Astrocyte of the spinal cord (primary cell): ENCODE data around the gene ZNF224.

ENCODE experiments used
- DNase-seq: peaks from one replicate; pipeline ENCODE4 v3.0.0; 2011; ENCODE audit warnings: low read depth, low spot score
- H3K4me3 ChIP-seq: 2 replicates; pipeline ENCODE4 v1.5.1; 2011; ENCODE audit warnings: low read depth, mild to moderate bottlenecking, low read length, moderate library complexity
- in situ Hi-C: cut with HindIII; loops from 2 replicates; pipeline ENCODE4 v1.10.0; 2017; ENCODE audit warnings: low sequenced_read_pairs
- TF ChIP-seq, protein P1 (sequence below): IDR thresholded peaks from 2 replicates; pipeline ENCODE4 v1.5.1; 2012; ENCODE audit warnings: low read depth, mild to moderate bottlenecking, low read length, inconsistent platforms

Gene ZNF224

DNA sequence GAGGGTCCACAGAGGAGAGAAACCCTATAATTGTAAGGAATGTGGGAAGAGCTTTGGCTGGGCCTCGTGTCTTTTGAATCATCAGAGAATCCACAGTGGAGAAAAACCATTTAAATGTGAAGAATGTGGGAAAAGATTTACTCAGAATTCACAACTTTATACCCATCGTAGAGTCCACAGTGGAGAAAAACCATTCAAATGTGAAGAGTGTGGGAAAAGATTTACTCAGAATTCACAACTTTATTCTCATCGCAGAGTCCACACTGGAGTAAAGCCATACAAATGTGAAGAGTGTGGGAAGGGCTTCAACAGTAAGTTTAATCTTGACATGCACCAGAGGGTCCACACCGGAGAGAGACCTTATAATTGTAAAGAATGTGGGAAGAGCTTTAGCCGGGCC, 37.8 kb downstream of the ZNF224 start:
- H3K4me3 ChIP-seq, result no peak overlapping the region
- in situ Hi-C loops, result no loop called here
- TF ChIP-seq, protein P1, sequence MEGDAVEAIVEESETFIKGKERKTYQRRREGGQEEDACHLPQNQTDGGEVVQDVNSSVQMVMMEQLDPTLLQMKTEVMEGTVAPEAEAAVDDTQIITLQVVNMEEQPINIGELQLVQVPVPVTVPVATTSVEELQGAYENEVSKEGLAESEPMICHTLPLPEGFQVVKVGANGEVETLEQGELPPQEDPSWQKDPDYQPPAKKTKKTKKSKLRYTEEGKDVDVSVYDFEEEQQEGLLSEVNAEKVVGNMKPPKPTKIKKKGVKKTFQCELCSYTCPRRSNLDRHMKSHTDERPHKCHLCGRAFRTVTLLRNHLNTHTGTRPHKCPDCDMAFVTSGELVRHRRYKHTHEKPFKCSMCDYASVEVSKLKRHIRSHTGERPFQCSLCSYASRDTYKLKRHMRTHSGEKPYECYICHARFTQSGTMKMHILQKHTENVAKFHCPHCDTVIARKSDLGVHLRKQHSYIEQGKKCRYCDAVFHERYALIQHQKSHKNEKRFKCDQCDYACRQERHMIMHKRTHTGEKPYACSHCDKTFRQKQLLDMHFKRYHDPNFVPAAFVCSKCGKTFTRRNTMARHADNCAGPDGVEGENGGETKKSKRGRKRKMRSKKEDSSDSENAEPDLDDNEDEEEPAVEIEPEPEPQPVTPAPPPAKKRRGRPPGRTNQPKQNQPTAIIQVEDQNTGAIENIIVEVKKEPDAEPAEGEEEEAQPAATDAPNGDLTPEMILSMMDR, result no peak
- no peak for DNase-seq

DNA sequence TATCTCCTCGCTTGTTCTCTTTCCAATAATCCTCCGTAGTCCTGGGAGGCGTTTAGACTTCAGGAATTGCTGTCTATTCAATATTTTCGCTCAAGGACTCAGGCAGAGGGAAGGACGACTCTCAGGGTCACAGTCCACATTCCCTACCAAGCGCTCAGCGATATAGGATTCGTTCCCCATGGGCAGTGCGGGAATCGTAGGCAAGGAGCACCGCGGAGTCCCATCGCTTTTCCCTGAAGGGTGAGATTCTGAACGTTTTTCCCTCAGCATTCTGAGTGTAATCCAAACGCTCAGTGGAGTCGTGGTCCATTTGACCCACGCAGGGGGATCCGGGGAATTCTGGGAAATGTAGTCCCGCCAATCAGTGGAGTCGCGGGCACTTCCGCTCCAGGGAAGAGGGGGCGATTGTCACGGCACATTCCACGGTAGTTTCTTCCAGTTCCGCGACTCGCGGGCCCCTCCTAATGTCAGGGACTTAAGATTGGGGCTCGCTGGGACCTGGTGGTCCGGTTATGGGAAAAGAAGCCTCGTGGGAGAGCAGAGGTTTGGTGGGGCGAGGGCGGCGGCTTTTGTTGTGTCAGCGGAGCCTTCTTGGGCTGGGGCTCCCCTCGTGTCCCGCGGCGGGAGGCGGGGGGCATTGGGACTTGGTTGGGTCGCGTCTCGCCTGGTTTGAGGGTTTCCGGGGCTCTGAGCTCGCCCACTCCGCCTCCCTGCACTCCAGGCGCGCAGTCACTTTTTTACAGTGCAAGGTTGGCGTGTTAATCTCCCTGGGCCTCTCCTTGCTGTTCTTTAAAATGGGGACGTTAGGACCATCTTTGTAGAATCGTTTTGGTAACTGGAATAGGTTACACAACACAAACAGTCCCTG, 47.3 kb downstream of the ZNF224 start, which contains the start of gene ZNF234:
Gene ZNF234, plus strand, starts transcription at position 364 of the 868 bp plus-strand sequence. CDS start 3,079 bp downstream, outside the sequence.
- TF ChIP-seq, protein P1, result no peak
- in situ Hi-C loops, result no loop called here
- peak within 1 kb of the TSS; percentile 91 for H3K4me3 ChIP-seq
- DNase-seq, result peak; percentile 81

DNA sequence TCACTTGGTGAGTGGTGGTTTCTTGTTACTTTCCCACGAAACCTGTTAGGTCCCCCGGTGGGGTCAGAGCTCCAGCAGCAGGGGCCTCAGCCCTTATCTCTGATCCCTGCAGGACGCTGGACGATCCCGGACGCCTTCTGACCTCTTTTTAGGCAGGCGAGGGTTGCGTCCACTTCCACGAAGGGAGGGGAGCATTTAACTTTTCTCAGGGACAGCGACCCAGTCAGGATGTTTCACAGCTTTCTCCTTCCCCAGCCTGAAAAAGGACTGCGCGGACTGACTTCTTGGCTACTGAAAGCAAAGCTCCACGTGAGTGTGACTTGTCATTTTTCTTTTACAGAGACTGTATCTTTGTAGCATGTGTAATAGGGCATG, 47.9 kb downstream of the ZNF224 start:
- TF ChIP-seq, protein P1, result no peak
- H3K4me3 ChIP-seq, result peak overlapping the region; percentile 91
- in situ Hi-C loops, result no loop called here
- DNase-seq, result peak; percentile 31

DNA sequence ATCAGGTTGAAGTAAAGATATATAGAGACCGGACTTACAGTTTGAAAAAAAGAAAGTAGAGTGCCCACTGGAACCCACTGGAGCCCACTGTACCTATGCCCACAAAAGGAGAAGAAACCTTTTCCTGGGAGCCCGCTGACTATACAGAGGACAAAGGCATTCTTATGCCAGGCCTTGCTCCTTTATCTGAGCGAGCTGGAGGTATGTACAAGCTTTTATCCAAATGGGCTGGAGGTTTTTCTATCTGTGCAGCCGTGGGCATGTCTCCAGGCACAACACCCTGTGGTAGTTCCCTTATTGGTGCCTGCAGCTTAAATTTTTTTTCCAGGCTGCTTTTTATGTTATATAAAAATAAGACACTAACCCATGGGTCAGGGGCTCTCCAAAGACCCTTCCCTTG, 55.6 kb downstream of the ZNF224 start:
- H3K4me3 ChIP-seq, result no peak overlapping the region
- DNase-seq, result no peak
- TF ChIP-seq, protein P1, result no peak
- in situ Hi-C loops, result no loop called here

DNA sequence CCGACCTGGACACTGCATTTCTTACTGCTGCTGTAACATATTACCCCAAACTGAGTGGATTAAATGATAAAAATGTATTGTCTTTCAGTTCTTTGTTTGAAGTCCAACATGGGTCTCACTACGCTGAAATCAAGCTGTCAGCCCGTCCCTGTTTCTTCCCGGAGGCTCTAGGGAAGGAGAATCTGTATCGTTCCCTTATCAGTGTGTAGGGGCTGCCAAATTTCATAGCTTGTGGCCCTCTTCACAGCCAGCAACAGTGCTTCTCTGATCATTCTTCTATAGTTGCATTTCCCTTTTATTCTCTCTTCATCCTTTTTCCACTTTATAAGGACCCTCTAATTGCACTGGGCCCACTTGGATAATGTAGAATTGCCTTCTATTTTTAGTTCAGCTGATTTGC, 57.3 kb downstream of the ZNF224 start:
- no peak overlapping the region for H3K4me3 ChIP-seq
- TF ChIP-seq, protein P1, result no peak
- no peak for DNase-seq
- in situ Hi-C loops, result no loop called here

DNA sequence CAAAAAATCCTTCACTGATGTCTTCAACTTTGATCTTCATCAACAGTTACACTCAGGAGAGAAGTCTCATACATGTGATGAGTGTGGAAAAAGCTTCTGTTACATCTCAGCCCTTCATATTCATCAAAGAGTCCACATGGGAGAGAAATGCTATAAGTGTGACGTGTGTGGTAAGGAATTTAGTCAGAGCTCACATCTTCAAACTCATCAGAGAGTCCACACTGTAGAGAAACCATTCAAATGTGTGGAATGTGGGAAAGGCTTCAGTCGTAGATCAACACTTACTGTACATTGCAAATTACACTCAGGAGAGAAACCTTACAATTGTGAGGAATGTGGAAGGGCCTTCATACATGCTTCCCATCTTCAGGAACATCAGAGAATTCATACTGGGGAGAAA, 62.3 kb downstream of the ZNF224 start:
- in situ Hi-C loops, result no loop called here
- H3K4me3 ChIP-seq, result no peak overlapping the region
- no peak for DNase-seq
- TF ChIP-seq, protein P1, result no peak
